ENCODE measurements around the gene PDCD4.

DNA sequence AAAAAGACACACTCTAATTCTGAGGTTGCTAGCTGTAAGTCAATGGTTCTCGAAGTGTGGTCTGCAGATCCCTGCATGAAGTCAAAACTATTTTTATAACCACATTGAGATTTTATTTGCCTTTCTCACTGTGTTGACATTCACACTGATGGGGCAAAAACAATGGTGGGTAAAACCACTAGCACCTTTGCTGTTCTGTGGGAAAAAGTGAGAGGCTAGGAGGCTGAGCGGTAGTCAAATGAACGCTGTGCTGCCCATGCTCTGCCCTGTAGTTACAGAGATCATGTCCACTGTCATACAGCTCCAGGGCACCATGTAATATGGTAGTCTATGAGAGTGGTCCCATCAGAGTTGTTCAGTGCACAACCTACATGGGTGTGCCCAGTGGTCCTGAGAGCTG is 21.6 kb upstream of the PDCD4 start:
- TF ChIP-seq, protein P1, sequence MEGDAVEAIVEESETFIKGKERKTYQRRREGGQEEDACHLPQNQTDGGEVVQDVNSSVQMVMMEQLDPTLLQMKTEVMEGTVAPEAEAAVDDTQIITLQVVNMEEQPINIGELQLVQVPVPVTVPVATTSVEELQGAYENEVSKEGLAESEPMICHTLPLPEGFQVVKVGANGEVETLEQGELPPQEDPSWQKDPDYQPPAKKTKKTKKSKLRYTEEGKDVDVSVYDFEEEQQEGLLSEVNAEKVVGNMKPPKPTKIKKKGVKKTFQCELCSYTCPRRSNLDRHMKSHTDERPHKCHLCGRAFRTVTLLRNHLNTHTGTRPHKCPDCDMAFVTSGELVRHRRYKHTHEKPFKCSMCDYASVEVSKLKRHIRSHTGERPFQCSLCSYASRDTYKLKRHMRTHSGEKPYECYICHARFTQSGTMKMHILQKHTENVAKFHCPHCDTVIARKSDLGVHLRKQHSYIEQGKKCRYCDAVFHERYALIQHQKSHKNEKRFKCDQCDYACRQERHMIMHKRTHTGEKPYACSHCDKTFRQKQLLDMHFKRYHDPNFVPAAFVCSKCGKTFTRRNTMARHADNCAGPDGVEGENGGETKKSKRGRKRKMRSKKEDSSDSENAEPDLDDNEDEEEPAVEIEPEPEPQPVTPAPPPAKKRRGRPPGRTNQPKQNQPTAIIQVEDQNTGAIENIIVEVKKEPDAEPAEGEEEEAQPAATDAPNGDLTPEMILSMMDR (IDR thresholded peaks at IDR 0.05; ENCODE audit: low read length): no peak
- TF ChIP-seq EZH2 (optimal IDR thresholded peaks at IDR 0.05; ENCODE audit: low read depth, low read length): no peak

Measured in MM.1S (cell line).